HG02970 (cell line): Measurements from ENCODE around the gene KIF26A.
"Not testable (repeated sequence)": the region's sequence is repeated elsewhere in the genome, so short reads cannot be mapped to it uniquely, and the experiment has no call there.

Experiments
- ATAC-seq: cut with Tn5 transposase; IDR thresholded peaks from one replicate; pipeline ENCODE4 v1.9.1; 2021; ENCODE audit warnings: mild to moderate bottlenecking, moderate library complexity, moderate number of reproducible peaks; ENCODE audit not compliant: unreplicated experiment, low FRiP score

Gene KIF26A

GRCh38 chr14:104152686-104153393 is 14.5 kb downstream of the KIF26A start:
- ATAC-seq = no peak

- ATAC-seq = not testable (repeated sequence)
Observed at GRCh38 chr14:104153394-104153755, 15.0 kb downstream of the KIF26A start.

DNA sequence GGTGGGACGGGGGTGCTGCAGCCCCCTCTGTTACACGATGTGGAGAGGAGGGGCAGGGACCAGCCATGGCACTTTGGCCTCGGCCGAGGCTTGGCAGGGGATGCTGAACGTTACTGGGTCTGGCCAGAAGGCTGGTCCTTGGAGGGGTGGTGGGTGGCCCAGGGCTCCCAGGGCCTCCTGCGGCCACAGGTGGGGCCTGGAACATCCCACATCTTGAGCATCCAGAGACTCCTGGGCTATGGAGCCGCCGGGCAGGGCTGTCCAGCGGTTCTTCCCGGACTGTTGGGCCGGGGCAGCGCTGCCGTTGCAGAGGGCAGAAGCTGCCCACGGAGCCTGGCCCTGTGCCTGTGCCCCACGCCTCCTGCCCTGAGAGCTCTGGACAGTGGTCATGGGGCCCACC is 15.9 kb downstream of the KIF26A start:
- ATAC-seq = no peak

DNA sequence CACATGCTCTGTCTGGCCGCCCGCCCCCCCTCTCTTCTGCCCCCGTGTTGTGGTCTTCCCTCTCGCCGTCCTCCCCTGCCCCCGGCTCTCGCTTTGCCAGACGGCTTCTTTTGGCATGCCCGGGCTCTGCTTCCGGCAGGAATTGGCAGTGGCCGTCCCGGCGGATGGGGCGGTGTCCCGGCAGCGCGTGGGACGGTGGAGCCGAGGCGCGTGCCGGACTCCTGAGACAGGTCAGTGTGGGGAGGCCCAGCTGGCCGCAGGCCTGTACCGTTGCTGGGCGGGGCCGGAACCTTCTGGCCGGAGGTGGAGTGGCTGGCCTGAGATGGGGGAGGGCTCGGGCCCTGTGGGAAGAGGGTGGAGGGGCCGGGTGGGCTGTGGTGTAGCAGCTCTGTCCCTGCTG is 17.1 kb downstream of the KIF26A start:
- no peak for ATAC-seq

DNA sequence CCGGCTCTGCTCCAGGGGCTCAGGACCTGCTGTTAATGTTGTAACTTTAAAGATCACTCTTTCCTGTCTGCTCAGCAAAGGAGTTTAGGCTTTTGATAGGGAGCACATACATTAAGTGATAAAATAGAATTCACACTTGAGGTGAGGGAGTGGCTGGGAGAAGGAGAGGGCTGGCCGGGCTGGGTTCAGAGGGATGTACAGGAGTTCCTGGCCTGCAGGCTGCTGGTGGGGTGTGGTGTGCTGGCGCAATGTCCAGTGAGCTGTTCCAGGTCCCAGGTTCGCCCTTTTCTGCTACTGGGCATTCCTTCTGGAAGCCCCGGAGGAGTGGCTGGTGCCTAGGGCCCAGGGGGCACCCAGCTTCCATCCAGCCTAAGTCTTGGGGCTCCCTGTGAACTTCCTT is 17.8 kb downstream of the KIF26A start:
- no peak for ATAC-seq

DNA sequence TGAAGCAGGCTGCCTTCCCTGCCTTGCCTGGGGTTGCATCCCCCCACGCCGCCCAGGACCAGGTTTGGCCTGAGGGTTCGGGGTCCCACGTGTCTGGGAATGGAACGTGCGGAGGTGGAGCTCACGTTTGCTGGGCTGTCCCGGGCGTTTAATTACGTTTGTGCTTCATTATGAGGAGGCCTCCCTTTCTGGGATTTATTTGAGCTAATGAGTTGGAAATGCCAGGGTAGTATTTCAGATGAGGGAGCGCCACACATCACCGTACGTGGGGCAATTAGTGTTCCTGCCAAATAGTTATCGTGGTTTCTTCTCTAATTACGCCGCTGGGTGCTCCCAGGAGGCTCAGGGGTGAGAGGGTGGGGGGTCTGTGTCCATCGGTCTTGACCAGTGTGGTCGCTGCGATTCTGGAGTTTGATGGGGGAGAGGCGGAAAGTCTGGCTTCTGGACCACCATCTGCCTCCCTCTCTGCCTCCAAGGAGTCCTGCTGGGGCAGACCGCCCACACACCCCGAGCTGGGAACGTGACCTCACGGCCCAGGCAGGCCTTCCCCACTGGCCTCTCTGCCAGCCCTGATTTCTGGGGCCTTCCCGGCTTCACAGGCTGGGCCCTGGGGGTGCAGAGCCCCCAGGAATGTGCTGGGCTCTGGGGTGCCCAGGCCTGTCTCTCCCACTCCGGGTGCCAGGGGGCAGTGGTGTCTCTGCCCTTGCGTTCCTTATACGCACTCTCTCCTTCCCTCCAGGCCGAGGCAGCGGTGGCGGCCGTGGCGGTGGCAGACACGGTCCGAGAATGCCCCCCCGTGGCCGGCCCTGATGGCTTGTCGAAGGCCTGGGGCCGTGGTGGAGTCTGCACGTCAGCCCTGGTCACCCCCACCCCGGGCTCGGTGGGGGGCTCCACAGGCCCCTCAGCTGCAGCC is 18.9 kb downstream of the KIF26A start:
- no peak for ATAC-seq

- ATAC-seq = no peak
Observed at GRCh38 chr14:104158827-104159798, 20.7 kb downstream of the KIF26A start.

GRCh38 chr14:104159990-104160389 is 21.6 kb downstream of the KIF26A start:
- ATAC-seq = no peak

GRCh38 chr14:104161602-104162367 is 23.4 kb downstream of the KIF26A start:
- no peak for ATAC-seq

DNA sequence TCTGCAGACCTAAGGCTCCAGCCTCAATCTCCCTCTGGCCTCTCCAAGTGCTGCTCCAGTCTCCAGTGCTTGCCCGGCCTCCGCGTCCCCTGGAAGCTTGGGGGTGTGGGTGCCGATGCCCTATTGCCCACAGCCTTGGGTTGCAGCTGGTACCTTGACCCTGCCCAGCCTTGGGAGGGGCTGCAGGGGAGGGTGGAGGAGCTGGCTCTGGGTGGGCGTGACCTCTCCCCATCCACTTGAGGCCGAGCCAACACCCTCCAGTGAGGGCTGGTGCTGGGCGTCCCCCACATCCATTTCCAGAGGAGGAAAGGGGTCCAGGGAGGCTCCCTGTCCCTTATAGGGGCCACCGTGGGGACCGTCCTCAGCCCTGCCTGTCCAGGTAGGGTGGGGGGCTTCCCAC is 24.1 kb downstream of the KIF26A start:
- ATAC-seq = no peak

GRCh38 chr14:104163541-104163940 is 25.2 kb downstream of the KIF26A start:
- no peak for ATAC-seq

DNA sequence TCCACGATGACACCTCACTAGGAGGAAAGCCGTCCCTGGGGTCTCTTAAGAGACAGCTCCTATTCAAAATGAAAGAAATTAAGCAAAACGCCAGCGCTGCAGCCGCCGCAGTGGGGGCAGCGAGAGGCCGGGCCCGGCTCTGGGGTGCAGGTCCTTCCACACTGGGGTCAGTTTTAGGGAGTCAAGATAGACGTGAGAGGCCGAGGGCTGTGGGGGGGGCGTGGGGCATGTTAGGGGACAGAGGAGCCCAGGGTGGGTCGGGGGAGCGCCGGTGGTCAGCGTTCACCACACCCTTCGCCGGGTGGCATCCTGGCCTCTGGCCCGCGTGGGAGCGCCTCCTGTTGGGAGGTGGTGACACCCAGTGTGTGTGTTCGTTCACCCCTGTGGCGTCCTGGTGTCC is 25.7 kb downstream of the KIF26A start:
- ATAC-seq = no peak

DNA sequence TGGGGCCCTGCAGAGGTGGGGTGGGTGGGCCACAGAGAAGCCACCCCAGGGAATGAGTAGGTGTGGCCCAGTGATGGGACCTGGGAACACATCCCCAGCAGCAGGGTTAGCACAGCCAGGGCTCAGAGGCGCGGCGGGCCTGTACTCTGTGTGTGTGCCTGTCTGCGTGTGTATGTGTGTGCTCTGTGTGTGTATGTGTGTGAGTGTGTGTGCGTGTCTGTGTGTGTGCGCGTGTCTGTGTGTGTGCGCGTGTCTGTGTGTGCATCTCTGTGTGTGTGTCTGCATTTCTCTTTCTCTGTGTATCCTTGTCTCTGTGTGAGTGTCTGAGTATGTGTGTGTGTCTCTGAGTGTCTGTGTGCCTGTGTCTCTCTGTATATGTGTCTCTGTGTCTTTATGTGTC is 26.1 kb downstream of the KIF26A start:
- ATAC-seq = no peak

- no peak for ATAC-seq
Observed at GRCh38 chr14:104166698-104167097, 28.3 kb downstream of the KIF26A start.

GRCh38 chr14:104168603-104169002 is 30.2 kb downstream of the KIF26A start:
- ATAC-seq = no peak

- no peak for ATAC-seq
Observed at GRCh38 chr14:104169005-104169698, 30.8 kb downstream of the KIF26A start.

DNA sequence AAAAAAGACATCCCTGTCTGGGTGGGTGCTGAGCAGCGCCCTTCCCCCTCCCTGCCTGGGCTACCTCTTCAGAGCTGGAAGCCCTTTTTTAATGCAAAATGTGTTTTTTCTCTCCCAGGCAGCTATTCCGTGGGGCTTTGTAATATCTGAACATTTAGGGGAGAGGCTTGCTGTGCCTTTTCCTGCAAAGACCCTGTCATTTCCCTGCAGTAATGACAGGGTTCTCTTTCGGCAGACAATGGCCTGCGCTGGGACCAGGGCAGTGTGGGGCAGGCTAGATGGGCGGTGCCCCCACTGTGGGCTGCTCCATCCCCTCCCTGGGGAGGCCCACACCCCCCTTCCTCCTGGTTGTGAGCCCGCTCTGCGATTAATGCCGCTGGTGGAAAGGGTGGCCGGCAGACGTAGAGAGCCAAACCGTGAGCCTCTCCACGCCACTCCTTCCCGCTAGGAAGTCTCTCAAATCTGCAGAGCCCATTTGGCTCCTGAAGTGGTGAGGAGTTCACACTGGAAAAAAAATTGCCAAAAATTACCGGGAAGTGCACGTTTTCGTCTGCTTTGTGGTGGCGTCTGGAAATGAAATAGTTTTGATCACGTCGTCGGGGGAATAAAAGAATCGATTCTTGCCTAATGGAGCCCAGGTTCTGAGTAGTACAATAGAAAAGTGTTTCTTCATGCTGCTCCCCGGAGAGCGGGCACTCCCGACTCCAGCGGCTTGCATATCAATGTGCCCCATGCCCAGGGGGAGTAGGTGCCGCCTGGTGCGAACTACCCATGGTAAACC is 31.5 kb downstream of the KIF26A start:
- ATAC-seq = no peak

GRCh38 chr14:104171029-104171697 is 32.8 kb downstream of the KIF26A start:
- no peak for ATAC-seq
